A549 (cell line): ENCODE data around the gene PRKCZ. TPM values are rescaled to one million over a fixed set of nuclear protein-coding genes. Genes with fewer than 3 reads are reported as not detected.

Source experiments
- ATAC-seq, 2 experiments: fragments of 200-7000 bp in 1 of 2; fragments of >200 bp in 1 of 2; cut with Nextera tagmentation in 1 of 2; cut with Tn5 transposase in 1 of 2; 3 replicates each; pipeline versions ENCODE4 v1.8.0 to v1.9.1; 2018 to 2020; ENCODE audit warnings: mild to moderate bottlenecking in 1 of 2, moderate library complexity in 1 of 2
- CTCF ChIA-PET: fragments of 300-600 bp; sonication (Branson Sonifier 250); formaldehyde crosslinking; extraction: SDS; loops from one replicate; lab custom pipeline; 2021; ENCODE audit warnings: antibody characterized with exemption, inconsistent platforms; lab: Yijun Ruan, JAX
- POLR2A ChIA-PET: fragments of 350-600 bp; formaldehyde crosslinking; extraction: SDS; loops from one replicate; lab custom pipeline; 2021; ENCODE audit warnings: antibody characterized with exemption, inconsistent platforms; lab: Yijun Ruan, JAX
- DNase-seq, 2 experiments: peaks; one replicate each; pipeline versions ENCODE4 v3.0.0 to v3.0.0-alpha.2; 2011 to 2016; ENCODE audit warnings: low read depth in 1 of 2, low spot score in 1 of 2
- FAIRE-seq: peaks from 2 replicates; lab custom pipeline; 2011; peaks lifted over from hg19 to GRCh38; lab: Jason Lieb, UNC
- H3K27ac ChIP-seq, 2 experiments: fragments of >200 bp; sonication (Bioruptor Twin); formaldehyde crosslinking; 3 replicates each; pipeline ENCODE4 v1.5.1; 2016 to 2017
- H3K4me1 ChIP-seq: fragments of >200 bp; sonication (Bioruptor Twin); formaldehyde crosslinking; 3 replicates; pipeline ENCODE4 v1.6.1; 2016
- H3K4me2 ChIP-seq: fragments of >200 bp; sonication (Bioruptor Twin); formaldehyde crosslinking; 3 replicates; pipeline ENCODE4 v1.6.1; 2016
- H3K4me3 ChIP-seq: fragments of >200 bp; sonication (Bioruptor Twin); formaldehyde crosslinking; 3 replicates; pipeline ENCODE4 v1.5.1; 2016
- H3K9me3 ChIP-seq: fragments of >200 bp; sonication (Bioruptor Twin); formaldehyde crosslinking; 3 replicates; pipeline ENCODE4 v1.6.1; 2016
- EHMT2 ChIP-seq: fragments of 200-600 bp; sonication (generic); IDR thresholded peaks from 2 replicates; pipeline ENCODE4 v1.6.1; 2016; ENCODE audit warnings: antibody characterized with exemption, low read depth, mild to moderate bottlenecking, moderate library complexity
- EP300 ChIP-seq, 2 experiments: fragments of >200 bp; sonication (Bioruptor Twin); formaldehyde crosslinking; IDR thresholded peaks; 2 replicates in 1 of 2; 3 replicates in 1 of 2; pipeline ENCODE4 v1.6.1; 2016 to 2017
- GATA3 ChIP-seq: IDR thresholded peaks from 2 replicates; pipeline ENCODE4 v1.6.1; 2012; ENCODE audit warnings: borderline replicate concordance
- HOXB13 ChIP-seq: fragments of 250-450 bp; sonication (Bioruptor Pico); IDR thresholded peaks from 2 replicates; pipeline ENCODE4 v1.5.0; 2020; ENCODE audit warnings: low read depth, mild to moderate bottlenecking, moderate library complexity
- HOXB5 ChIP-seq: fragments of 250-450 bp; sonication (Bioruptor Pico); IDR thresholded peaks from 2 replicates; pipeline ENCODE4 v1.5.0; 2020; ENCODE audit warnings: mild to moderate bottlenecking, moderate library complexity
- KDM5A ChIP-seq: fragments of 200-600 bp; sonication (generic); IDR thresholded peaks from 2 replicates; pipeline ENCODE4 v1.6.1; 2016; ENCODE audit warnings: antibody characterized with exemption, mild to moderate bottlenecking
- MYC ChIP-seq: IDR thresholded peaks from 2 replicates; pipeline ENCODE4 v1.6.1; 2012; ENCODE audit warnings: mild to moderate bottlenecking, inconsistent platforms, low read length, improper control_type of control experiment, borderline replicate concordance
- RAD21 ChIP-seq, 2 experiments: fragments of >200 bp in 1 of 2; sonication (Bioruptor Twin) in 1 of 2; formaldehyde crosslinking in 1 of 2; IDR thresholded peaks in 1 of 2; conservative IDR thresholded peaks in 1 of 2; 2 replicates in 1 of 2; 3 replicates in 1 of 2; pipeline ENCODE4 v1.6.1; 2012 to 2018; ENCODE audit warnings: inconsistent platforms in 1 of 2
- RARB ChIP-seq: fragments of 250-450 bp; sonication (Bioruptor Pico); IDR thresholded peaks from 2 replicates; pipeline ENCODE4 v1.8.0; 2021; ENCODE audit warnings: mild to moderate bottlenecking, moderate library complexity
- RCOR1 ChIP-seq: fragments of 150-350 bp; IDR thresholded peaks from 2 replicates; pipeline ENCODE4 v1.6.1; 2014; ENCODE audit warnings: antibody characterized with exemption, low read length, low read depth
- ZFP36 ChIP-seq: fragments of 450-650 bp; IDR thresholded peaks from 2 replicates; pipeline ENCODE4 v1.6.1; 2014; ENCODE audit warnings: borderline replicate concordance; ENCODE audit not compliant: partially characterized antibody
- WGBS: methylation state at CpG from one replicate; pipeline ENCODE4 v1.1.6; 2017; ENCODE audit errors: missing lambda C conversion rate; 5-methylcytosine and 5-hydroxymethylcytosine counted together
- polyA plus RNA-seq, 4 experiments: library from polyadenylated mRNA; depleted of rRNA in 3 of 4; stranded (reverse); fragments of >200 nt; fragmentation: RNase III in 1 of 4; extraction: RNeasy Plus Mini Kit Qiagen cat#74134 plus additional on column Dnase treatment in 1 of 4; gene quantifications; 2 replicates in 3 of 4; 3 replicates in 1 of 4; pipeline ENCODE4 v1.2.3, GENCODE V29; 2011 to 2017
- TF ChIP-seq, protein P1 (sequence below): fragments of >200 bp; sonication (Bioruptor Twin); formaldehyde crosslinking; IDR thresholded peaks from 3 replicates; pipeline ENCODE4 v1.6.1; 2016
- TF ChIP-seq, protein P2 (sequence below): fragments of >200 bp; sonication (Bioruptor Twin); formaldehyde crosslinking; IDR thresholded peaks from 2 replicates; pipeline ENCODE4 v1.6.1; 2016
- TF ChIP-seq, protein P3 (sequence below): fragments of 250-450 bp; sonication (Bioruptor Pico); IDR thresholded peaks from 2 replicates; pipeline ENCODE4 v1.5.0; 2020; ENCODE audit warnings: low read depth, mild to moderate bottlenecking, moderate library complexity
- TF ChIP-seq, protein P4 (sequence below): fragments of 200-600 bp; sonication (generic); IDR thresholded peaks from 2 replicates; pipeline ENCODE4 v1.6.1; 2016; ENCODE audit warnings: antibody characterized with exemption, mild to moderate bottlenecking, moderate library complexity
- TF ChIP-seq, protein P5 (sequence below): IDR thresholded peaks from 2 replicates; pipeline ENCODE4 v1.6.1; 2012; ENCODE audit warnings: low read depth, borderline replicate concordance
- TF ChIP-seq, protein P6 (sequence below): IDR thresholded peaks from 2 replicates; pipeline ENCODE4 v1.6.1; 2012

Gene PRKCZ
- polyA plus RNA-seq, 2 of the 4 experiments (the other 2 are of a cell fraction) = 9.5 to 9.8 TPM

DNA sequence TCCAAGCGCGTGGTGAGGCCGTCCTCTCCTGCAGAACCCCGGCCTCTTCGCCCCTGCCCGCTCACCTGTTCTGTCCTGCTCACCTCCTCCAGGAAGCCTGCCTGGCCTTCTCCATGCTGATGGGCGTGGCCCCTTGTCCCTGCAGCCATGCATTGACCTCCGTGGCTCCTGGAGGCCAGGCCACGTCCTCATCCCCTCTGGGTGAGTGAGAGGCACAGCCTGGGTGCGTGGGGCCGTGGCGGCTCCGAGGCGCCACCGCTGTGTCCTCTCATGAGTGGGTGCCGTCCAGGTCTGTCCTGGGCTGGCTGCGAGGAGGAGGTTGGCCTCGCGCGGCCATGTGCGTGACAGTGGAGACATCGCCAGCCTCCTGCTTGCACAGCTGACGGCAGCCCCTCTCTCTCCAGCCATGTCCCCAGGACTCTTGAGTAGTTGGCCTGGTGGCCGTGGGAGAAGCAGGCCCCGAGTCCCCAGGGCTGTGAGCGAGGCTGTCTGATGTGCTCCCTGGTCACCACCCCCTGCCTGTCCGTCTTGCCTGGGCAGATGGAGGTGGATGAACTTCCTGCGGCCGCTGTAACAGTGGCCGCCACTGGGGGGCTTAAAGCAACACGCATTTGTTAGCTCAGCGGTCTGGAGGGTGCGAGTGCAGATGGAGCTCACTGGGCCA is 58.1 kb downstream of the PRKCZ start:
- ATAC-seq = peak; percentile 58 to 89; a peak in 5 of 6 replicates
- DNase-seq = peak; percentile 51 to 55
- TF ChIP-seq ZFP36 (peak; percentile 64), RAD21 (conservative IDR thresholded peaks at IDR 0.05 in 1 of 2, IDR thresholded peaks at IDR 0.05 in 1 of 2) (0 out of 5 replicates have a peak, but pooled peaks of 1 of the 2 experiments have one; percentile 17), MYC (no peak)
- TF ChIP-seq, all 56 proteins: peak for 2
- ChIA-PET POLR2A (no interaction called here), CTCF (no interaction called here)
- no peak for FAIRE-seq
- no peaks in the 10 kb centered on the region for H3K4me1 ChIP-seq
- no peak overlapping the region for H3K4me3 ChIP-seq
- no peak overlapping the region for H3K27ac ChIP-seq
- H3K4me2 ChIP-seq = no peak overlapping the region
- WGBS = 89% methylated on average over 22 of the region's 33 CpGs
- no peaks in the 10 kb centered on the region for H3K9me3 ChIP-seq

DNA sequence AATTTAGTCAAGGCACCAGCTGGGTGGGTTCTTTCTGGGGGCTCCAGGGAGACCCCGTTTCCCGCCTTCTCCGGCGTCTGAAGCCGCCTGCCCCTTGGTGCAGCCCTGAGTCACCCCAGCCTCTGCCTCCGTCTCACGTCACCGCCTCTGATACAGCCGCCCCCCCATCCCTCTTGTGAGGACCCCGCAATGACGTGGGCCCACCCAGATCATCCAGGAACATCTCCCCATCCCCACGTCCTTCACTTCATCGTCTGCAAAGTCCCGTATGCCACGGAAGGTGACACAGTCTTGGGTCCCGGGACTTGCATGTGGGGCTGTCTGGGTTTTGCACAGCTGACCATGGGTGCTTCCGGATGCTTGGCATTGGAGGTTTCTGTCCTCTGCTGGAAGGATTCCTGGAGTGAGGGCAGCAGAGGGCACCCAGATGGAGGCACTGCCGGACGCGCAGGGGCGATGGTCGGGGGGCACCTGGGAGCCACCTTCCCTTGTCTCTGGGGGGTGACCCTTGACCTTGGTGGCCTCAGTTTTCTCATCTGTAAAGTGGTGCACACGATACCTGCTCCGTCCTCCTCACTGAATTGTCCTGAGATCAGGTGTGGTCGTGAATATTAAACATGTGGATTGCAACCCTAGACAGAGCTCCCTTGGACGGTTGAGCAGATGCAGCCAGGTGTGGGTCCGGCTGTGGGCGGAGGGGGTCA is 58.8 kb downstream of the PRKCZ start:
- TF ChIP-seq RCOR1 (no peak), KDM5A (no peak)
- TF ChIP-seq, protein P1, sequence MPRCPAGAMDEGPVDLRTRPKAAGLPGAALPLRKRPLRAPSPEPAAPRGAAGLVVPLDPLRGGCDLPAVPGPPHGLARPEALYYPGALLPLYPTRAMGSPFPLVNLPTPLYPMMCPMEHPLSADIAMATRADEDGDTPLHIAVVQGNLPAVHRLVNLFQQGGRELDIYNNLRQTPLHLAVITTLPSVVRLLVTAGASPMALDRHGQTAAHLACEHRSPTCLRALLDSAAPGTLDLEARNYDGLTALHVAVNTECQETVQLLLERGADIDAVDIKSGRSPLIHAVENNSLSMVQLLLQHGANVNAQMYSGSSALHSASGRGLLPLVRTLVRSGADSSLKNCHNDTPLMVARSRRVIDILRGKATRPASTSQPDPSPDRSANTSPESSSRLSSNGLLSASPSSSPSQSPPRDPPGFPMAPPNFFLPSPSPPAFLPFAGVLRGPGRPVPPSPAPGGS = no peak
- TF ChIP-seq, protein P2, sequence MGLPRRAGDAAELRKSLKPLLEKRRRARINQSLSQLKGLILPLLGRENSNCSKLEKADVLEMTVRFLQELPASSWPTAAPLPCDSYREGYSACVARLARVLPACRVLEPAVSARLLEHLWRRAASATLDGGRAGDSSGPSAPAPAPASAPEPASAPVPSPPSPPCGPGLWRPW = no peak
- H3K4me1 ChIP-seq = no peaks in the 10 kb centered on the region
- no peaks in the 10 kb centered on the region for H3K9me3 ChIP-seq
- FAIRE-seq (no peak), DNase-seq (no peak), ATAC-seq (no peak)
- H3K4me2 ChIP-seq = no peak overlapping the region
- POLR2A ChIA-PET = no interaction called here
- WGBS = 73% methylated on average over 16 of the region's 28 CpGs
- H3K27ac ChIP-seq = no peak overlapping the region
- CTCF ChIA-PET = no interaction called here
- no peak overlapping the region for H3K4me3 ChIP-seq

DNA sequence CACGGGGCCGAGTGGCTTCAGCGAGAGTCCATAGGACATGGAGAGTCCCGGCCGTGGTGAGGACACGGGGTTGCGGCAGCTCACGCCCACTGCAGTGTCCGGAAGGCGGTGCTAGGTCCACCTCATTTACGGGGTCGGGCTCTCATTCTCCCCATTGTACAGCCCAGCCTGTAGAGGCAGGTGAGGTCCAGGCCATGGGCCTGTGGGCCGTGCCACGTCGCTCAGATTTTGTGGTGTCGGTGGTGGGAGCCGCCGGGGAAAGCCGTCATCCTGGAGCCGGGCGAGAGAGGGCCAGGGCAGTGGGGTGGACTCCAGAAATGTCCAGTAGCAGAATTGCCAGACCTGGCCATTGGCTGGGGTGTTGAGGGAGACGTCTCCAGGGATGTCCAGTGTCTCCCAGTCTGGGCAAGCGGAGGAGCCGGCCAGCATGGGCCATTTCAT is 59.4 kb downstream of the PRKCZ start:
- Histone ChIP-seq H3K27ac (no peak overlapping the region), H3K4me1 (no peaks in the 10 kb centered on the region), H3K4me2 (no peak overlapping the region), H3K4me3 (no peak overlapping the region), H3K9me3 (no peaks in the 10 kb centered on the region)
- WGBS = 87% methylated on average over 13 of the region's 24 CpGs
- ChIA-PET POLR2A (no interaction called here), CTCF (no interaction called here)
- FAIRE-seq = no peak
- no peak for TF ChIP-seq HOXB5 (CRISPR knock-in tag)
- TF ChIP-seq, protein P3, sequence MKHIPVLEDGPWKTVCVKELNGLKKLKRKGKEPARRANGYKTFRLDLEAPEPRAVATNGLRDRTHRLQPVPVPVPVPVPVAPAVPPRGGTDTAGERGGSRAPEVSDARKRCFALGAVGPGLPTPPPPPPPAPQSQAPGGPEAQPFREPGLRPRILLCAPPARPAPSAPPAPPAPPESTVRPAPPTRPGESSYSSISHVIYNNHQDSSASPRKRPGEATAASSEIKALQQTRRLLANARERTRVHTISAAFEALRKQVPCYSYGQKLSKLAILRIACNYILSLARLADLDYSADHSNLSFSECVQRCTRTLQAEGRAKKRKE (CRISPR knock-in tag) = no peak
- no peak for TF ChIP-seq RARB
- ATAC-seq = no peak
- no peak for DNase-seq

DNA sequence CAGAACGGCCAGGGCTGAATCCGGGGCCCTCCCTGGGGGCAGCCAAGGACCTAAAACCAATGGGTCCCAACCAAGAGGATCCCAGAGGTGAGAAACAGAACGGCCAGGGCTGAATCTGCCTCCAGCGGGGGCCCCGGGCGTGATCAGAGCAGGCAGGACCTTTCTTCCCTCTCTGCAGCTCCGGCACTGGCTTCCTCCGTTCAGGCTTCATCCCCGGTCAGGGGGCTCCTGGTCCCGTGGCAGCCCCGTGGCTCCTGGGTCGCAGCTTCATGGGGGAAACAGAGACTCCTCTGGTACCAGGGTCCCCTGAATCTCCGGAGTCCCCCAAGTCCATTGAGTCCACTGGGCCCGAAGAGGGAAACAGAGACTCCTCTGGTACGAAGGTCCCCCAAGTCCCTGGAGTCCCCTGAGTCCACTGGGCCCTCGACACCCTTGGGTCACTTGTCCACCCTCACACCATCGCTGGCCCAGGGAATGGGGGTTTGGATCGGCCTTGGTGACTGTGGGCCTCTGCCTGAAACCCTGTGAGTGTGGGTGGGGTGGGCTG is 60.1 kb downstream of the PRKCZ start:
- CTCF ChIA-PET = no interaction called here

More for the DNA sequence above, 60.1 kb downstream of the PRKCZ start:
- no peak for TF ChIP-seq HOXB13
- TF ChIP-seq, protein P4, sequence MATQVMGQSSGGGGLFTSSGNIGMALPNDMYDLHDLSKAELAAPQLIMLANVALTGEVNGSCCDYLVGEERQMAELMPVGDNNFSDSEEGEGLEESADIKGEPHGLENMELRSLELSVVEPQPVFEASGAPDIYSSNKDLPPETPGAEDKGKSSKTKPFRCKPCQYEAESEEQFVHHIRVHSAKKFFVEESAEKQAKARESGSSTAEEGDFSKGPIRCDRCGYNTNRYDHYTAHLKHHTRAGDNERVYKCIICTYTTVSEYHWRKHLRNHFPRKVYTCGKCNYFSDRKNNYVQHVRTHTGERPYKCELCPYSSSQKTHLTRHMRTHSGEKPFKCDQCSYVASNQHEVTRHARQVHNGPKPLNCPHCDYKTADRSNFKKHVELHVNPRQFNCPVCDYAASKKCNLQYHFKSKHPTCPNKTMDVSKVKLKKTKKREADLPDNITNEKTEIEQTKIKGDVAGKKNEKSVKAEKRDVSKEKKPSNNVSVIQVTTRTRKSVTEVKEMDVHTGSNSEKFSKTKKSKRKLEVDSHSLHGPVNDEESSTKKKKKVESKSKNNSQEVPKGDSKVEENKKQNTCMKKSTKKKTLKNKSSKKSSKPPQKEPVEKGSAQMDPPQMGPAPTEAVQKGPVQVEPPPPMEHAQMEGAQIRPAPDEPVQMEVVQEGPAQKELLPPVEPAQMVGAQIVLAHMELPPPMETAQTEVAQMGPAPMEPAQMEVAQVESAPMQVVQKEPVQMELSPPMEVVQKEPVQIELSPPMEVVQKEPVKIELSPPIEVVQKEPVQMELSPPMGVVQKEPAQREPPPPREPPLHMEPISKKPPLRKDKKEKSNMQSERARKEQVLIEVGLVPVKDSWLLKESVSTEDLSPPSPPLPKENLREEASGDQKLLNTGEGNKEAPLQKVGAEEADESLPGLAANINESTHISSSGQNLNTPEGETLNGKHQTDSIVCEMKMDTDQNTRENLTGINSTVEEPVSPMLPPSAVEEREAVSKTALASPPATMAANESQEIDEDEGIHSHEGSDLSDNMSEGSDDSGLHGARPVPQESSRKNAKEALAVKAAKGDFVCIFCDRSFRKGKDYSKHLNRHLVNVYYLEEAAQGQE = no peak
- no peak for TF ChIP-seq EP300 (IDR thresholded peaks at IDR 0.05)
- TF ChIP-seq, protein P5, sequence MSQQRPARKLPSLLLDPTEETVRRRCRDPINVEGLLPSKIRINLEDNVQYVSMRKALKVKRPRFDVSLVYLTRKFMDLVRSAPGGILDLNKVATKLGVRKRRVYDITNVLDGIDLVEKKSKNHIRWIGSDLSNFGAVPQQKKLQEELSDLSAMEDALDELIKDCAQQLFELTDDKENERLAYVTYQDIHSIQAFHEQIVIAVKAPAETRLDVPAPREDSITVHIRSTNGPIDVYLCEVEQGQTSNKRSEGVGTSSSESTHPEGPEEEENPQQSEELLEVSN = no peak
- TF ChIP-seq, protein P6, sequence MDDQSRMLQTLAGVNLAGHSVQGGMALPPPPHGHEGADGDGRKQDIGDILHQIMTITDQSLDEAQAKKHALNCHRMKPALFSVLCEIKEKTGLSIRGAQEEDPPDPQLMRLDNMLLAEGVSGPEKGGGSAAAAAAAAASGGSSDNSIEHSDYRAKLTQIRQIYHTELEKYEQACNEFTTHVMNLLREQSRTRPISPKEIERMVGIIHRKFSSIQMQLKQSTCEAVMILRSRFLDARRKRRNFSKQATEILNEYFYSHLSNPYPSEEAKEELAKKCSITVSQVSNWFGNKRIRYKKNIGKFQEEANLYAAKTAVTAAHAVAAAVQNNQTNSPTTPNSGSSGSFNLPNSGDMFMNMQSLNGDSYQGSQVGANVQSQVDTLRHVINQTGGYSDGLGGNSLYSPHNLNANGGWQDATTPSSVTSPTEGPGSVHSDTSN = no peak
- TF ChIP-seq GATA3 = no peak
- TF ChIP-seq EHMT2 = no peak
- H3K9me3 ChIP-seq = no peaks in the 10 kb centered on the region
- H3K27ac ChIP-seq = no peak overlapping the region
- WGBS = 92% methylated on average over 10 of the region's 18 CpGs
- ATAC-seq = no peak
- H3K4me2 ChIP-seq = no peak overlapping the region
- H3K4me1 ChIP-seq = no peaks in the 10 kb centered on the region
- POLR2A ChIA-PET = no interaction called here
- no peak overlapping the region for H3K4me3 ChIP-seq
- DNase-seq = no peak
- FAIRE-seq = no peak
